ENCODE measurements around the gene BAZ1B.

GRCh38 chr7:73517241-73517995 is 4.7 kb downstream of the BAZ1B start:
- TF ChIP-seq, protein P1, sequence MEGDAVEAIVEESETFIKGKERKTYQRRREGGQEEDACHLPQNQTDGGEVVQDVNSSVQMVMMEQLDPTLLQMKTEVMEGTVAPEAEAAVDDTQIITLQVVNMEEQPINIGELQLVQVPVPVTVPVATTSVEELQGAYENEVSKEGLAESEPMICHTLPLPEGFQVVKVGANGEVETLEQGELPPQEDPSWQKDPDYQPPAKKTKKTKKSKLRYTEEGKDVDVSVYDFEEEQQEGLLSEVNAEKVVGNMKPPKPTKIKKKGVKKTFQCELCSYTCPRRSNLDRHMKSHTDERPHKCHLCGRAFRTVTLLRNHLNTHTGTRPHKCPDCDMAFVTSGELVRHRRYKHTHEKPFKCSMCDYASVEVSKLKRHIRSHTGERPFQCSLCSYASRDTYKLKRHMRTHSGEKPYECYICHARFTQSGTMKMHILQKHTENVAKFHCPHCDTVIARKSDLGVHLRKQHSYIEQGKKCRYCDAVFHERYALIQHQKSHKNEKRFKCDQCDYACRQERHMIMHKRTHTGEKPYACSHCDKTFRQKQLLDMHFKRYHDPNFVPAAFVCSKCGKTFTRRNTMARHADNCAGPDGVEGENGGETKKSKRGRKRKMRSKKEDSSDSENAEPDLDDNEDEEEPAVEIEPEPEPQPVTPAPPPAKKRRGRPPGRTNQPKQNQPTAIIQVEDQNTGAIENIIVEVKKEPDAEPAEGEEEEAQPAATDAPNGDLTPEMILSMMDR (tag by site-specific recombination; IDR thresholded peaks at IDR 0.05), result no peak
- no peak for TF ChIP-seq ZFP69B (tag by site-specific recombination; IDR thresholded peaks at IDR 0.05)
- TF ChIP-seq ZNF416 (tag by site-specific recombination; IDR thresholded peaks at IDR 0.05), result no peak
- TF ChIP-seq ZNF645 (tag by site-specific recombination; IDR thresholded peaks at IDR 0.05), result no peak
- no peak for TF ChIP-seq ZNF138 (tag by site-specific recombination; IDR thresholded peaks at IDR 0.05; ENCODE audit: borderline replicate concordance)
- TF ChIP-seq KLF1 (tag by site-specific recombination; IDR thresholded peaks at IDR 0.05), result no peak
- TF ChIP-seq RBAK (tag by site-specific recombination; IDR thresholded peaks at IDR 0.05), result no peak
- no peak for TF ChIP-seq IKZF3 (tag by site-specific recombination; IDR thresholded peaks at IDR 0.05)
- TF ChIP-seq HOXA7 (CRISPR knock-in tag; IDR thresholded peaks at IDR 0.05; ENCODE audit: borderline replicate concordance), result no peak
- TF ChIP-seq, protein P2, sequence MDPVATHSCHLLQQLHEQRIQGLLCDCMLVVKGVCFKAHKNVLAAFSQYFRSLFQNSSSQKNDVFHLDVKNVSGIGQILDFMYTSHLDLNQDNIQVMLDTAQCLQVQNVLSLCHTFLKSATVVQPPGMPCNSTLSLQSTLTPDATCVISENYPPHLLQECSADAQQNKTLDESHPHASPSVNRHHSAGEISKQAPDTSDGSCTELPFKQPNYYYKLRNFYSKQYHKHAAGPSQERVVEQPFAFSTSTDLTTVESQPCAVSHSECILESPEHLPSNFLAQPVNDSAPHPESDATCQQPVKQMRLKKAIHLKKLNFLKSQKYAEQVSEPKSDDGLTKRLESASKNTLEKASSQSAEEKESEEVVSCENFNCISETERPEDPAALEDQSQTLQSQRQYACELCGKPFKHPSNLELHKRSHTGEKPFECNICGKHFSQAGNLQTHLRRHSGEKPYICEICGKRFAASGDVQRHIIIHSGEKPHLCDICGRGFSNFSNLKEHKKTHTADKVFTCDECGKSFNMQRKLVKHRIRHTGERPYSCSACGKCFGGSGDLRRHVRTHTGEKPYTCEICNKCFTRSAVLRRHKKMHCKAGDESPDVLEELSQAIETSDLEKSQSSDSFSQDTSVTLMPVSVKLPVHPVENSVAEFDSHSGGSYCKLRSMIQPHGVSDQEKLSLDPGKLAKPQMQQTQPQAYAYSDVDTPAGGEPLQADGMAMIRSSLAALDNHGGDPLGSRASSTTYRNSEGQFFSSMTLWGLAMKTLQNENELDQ (tag by site-specific recombination; IDR thresholded peaks at IDR 0.05; ENCODE audit: low read depth), result no peak
- peak; percentile 86 for TF ChIP-seq ZNF121 (tag by site-specific recombination; IDR thresholded peaks at IDR 0.05)
- no peak for TF ChIP-seq KLF16 (tag by site-specific recombination; IDR thresholded peaks at IDR 0.05)

Measured in HEK293 (cell line).